Astrocyte (in vitro differentiated cells and primary cell): Measurements from ENCODE around the gene EMC8. TPM values are rescaled to one million over a fixed set of nuclear protein-coding genes. Genes with fewer than 3 reads are reported as not detected.

Experiments
- DNase-seq: peaks from one replicate; pipeline ENCODE4 v3.0.0-alpha.2; 2010; ENCODE audit warnings: low read depth
- FAIRE-seq: peaks from 2 replicates; lab custom pipeline; 2011; peaks lifted over from hg19 to GRCh38; lab: Jason Lieb, UNC
- H2AFZ ChIP-seq: 2 replicates; pipeline ENCODE4 v1.6.0; 2012; ENCODE audit warnings: low read depth, low read length, inconsistent platforms
- H3K27ac ChIP-seq: 2 replicates; pipeline ENCODE4 v1.5.1; 2011; ENCODE audit warnings: low read depth, low read length, inconsistent platforms
- H3K27me3 ChIP-seq: 2 replicates; pipeline ENCODE4 v1.6.0; 2011; ENCODE audit warnings: low read length, inconsistent platforms; ENCODE audit not compliant: insufficient read depth
- H3K36me3 ChIP-seq: 2 replicates; pipeline ENCODE4 v1.5.1; 2011; ENCODE audit warnings: low read length, inconsistent platforms; ENCODE audit not compliant: insufficient read depth
- H3K4me1 ChIP-seq: 2 replicates; pipeline ENCODE4 v1.5.1; 2011; ENCODE audit warnings: low read length, inconsistent platforms; ENCODE audit not compliant: insufficient read depth
- H3K4me2 ChIP-seq: 2 replicates; pipeline ENCODE4 v1.6.0; 2012; ENCODE audit warnings: low read length, inconsistent platforms
- H3K4me3 ChIP-seq: 2 replicates; pipeline ENCODE4 v1.5.1; 2011; ENCODE audit warnings: low read depth, mild to moderate bottlenecking, low read length, inconsistent platforms; ENCODE audit not compliant: insufficient read depth
- H3K79me2 ChIP-seq: 2 replicates; pipeline ENCODE4 v1.6.0; 2012; ENCODE audit warnings: mild to moderate bottlenecking, low read length, inconsistent platforms; ENCODE audit not compliant: insufficient read depth
- H3K9ac ChIP-seq: 2 replicates; pipeline ENCODE4 v1.6.0; 2012; ENCODE audit warnings: mild to moderate bottlenecking, low read length, inconsistent platforms
- H3K9me3 ChIP-seq: 2 replicates; pipeline ENCODE4 v1.5.1; 2012; ENCODE audit warnings: low read depth, mild to moderate bottlenecking, low read length, inconsistent platforms; ENCODE audit not compliant: insufficient read depth
- H4K20me1 ChIP-seq: 2 replicates; pipeline ENCODE4 v1.6.0; 2012; ENCODE audit warnings: low read length, inconsistent platforms; ENCODE audit not compliant: insufficient read depth
- H3K27ac Mint-ChIP-seq: one replicate; pipeline ENCODE4 v1.8.0; 2021; ENCODE audit warnings: mild to moderate bottlenecking, mixed read lengths; ENCODE audit not compliant: unreplicated experiment
- H3K27me3 Mint-ChIP-seq: one replicate; pipeline ENCODE4 v1.8.0; 2021; ENCODE audit warnings: low read depth, mixed read lengths; ENCODE audit not compliant: unreplicated experiment
- H3K36me3 Mint-ChIP-seq: one replicate; pipeline ENCODE4 v1.8.0; 2021; ENCODE audit warnings: low read depth, mixed read lengths; ENCODE audit not compliant: unreplicated experiment
- H3K4me1 Mint-ChIP-seq: one replicate; pipeline ENCODE4 v1.8.0; 2021; ENCODE audit warnings: low read depth, mixed read lengths; ENCODE audit not compliant: unreplicated experiment
- H3K4me3 Mint-ChIP-seq: one replicate; pipeline ENCODE4 v1.8.0; 2021; ENCODE audit warnings: mild to moderate bottlenecking, moderate library complexity, mixed read lengths; ENCODE audit not compliant: unreplicated experiment
- H3K9me3 Mint-ChIP-seq: one replicate; pipeline ENCODE4 v1.8.0; 2021; ENCODE audit warnings: mild to moderate bottlenecking, mixed read lengths; ENCODE audit not compliant: unreplicated experiment
- CTCF ChIP-seq: IDR thresholded peaks from 2 replicates; pipeline ENCODE4 v1.5.1; 2011; ENCODE audit warnings: low read depth, mild to moderate bottlenecking, inconsistent platforms, low read length, moderate library complexity; ENCODE audit not compliant: insufficient read depth
- EZH2 ChIP-seq: IDR thresholded peaks from 2 replicates; pipeline ENCODE4 v1.6.1; 2012; ENCODE audit warnings: mild to moderate bottlenecking, low read length, inconsistent platforms; ENCODE audit not compliant: insufficient read depth
- total RNA-seq: library from RNA; stranded (reverse); gene quantifications from 2 replicates; pipeline ENCODE4 v1.2.1, GENCODE V29; 2021

The EMC8 gene
- total RNA-seq, 1 donor from 2014 or later = 42.7 TPM

GRCh38 chr16:85816159-85816558 lies 16.8 kb upstream of the EMC8 start:
- H3K4me1 ChIP-seq = peaks cover 2% of the 10 kb centered on the region
- no peak overlapping the region for H2AFZ ChIP-seq
- DNase-seq = no peak
- H3K9me3 ChIP-seq = no peaks in the 10 kb centered on the region
- H3K79me2 ChIP-seq = no peaks in the 10 kb centered on the region
- no peaks in the 10 kb centered on the region for H4K20me1 ChIP-seq
- FAIRE-seq = no peak
- Mint-ChIP-seq H3K4me1 (no peaks in the 10 kb centered on the region), H3K4me3 (no peak overlapping the region), H3K27ac (no peak overlapping the region), H3K27me3 (peaks cover 63% of the 10 kb centered on the region), H3K36me3 (no peaks in the 10 kb centered on the region), H3K9me3 (peaks cover 4% of the 10 kb centered on the region)
- no peak overlapping the region for H3K4me2 ChIP-seq
- no peak overlapping the region for H3K9ac ChIP-seq
- TF ChIP-seq EZH2 (no peak), CTCF (no peak)
- H3K36me3 ChIP-seq = no peaks in the 10 kb centered on the region
- no peak overlapping the region for H3K27ac ChIP-seq
- no peak overlapping the region for H3K4me3 ChIP-seq
- H3K27me3 ChIP-seq = peaks cover 37% of the 10 kb centered on the region

GRCh38 chr16:85812811-85813700 lies 13.7 kb upstream of the EMC8 start:
- Histone ChIP-seq H3K36me3 (no peaks in the 10 kb centered on the region), H2AFZ (no peak overlapping the region), H3K9me3 (no peaks in the 10 kb centered on the region), H4K20me1 (no peaks in the 10 kb centered on the region), H3K4me1 (peaks cover 2% of the 10 kb centered on the region), H3K4me3 (no peak overlapping the region), H3K79me2 (no peaks in the 10 kb centered on the region), H3K27me3 (peaks cover 25% of the 10 kb centered on the region), H3K4me2 (no peak overlapping the region), H3K9ac (no peak overlapping the region), H3K27ac (no peak overlapping the region)
- no peak for DNase-seq
- Mint-ChIP-seq H3K4me1 (no peaks in the 10 kb centered on the region), H3K27ac (no peak overlapping the region), H3K9me3 (peaks cover 7% of the 10 kb centered on the region), H3K27me3 (peaks cover 43% of the 10 kb centered on the region), H3K4me3 (no peak overlapping the region), H3K36me3 (peaks cover 5% of the 10 kb centered on the region)
- TF ChIP-seq EZH2 (no peak), CTCF (no peak)
- FAIRE-seq = no peak
